Measurements from ENCODE around the gene FBXO3.

FBXO3 gene

GRCh38 chr11:33701302-33702230 lies 72.8 kb downstream of the FBXO3 start:
- DNase-seq (ENCODE audit: low spot score): peak; percentile 81

GRCh38 chr11:33700502-33701271 lies 73.6 kb downstream of the FBXO3 start, which contains the start of gene C11orf91:
TSS of gene C11orf91 (minus strand) at chr11:33700826. CDS start at chr11:33700740, 86 bp downstream.
- DNase-seq (ENCODE audit: low spot score): peak; percentile 84

GRCh38 chr11:33700063-33700501 lies 74.2 kb downstream of the FBXO3 start:
- no peak for DNase-seq (ENCODE audit: low spot score)

- no peak for DNase-seq (ENCODE audit: low spot score)
These were observed 74.7 kb downstream of the FBXO3 start for GRCh38 chr11:33699515-33700062.

- no peak for DNase-seq (ENCODE audit: low spot score)
These were observed 75.4 kb downstream of the FBXO3 start for GRCh38 chr11:33698921-33699320.

GRCh38 chr11:33697997-33698396 lies 76.3 kb downstream of the FBXO3 start:
- DNase-seq (ENCODE audit: low spot score): no peak

- no peak for DNase-seq (ENCODE audit: low spot score)
These were observed 77.2 kb downstream of the FBXO3 start for GRCh38 chr11:33696931-33697638.

GRCh38 chr11:33696411-33696810 lies 77.9 kb downstream of the FBXO3 start:
- DNase-seq (ENCODE audit: low spot score): no peak

GRCh38 chr11:33695051-33695566 lies 79.2 kb downstream of the FBXO3 start:
- DNase-seq (ENCODE audit: low spot score): no peak

- DNase-seq (ENCODE audit: low spot score): no peak
These were observed 79.8 kb downstream of the FBXO3 start for GRCh38 chr11:33694346-33695050.

- no peak for DNase-seq (ENCODE audit: low spot score)
These were observed 81.8 kb downstream of the FBXO3 start for GRCh38 chr11:33692541-33692940.

- peak; percentile 72 for DNase-seq (ENCODE audit: low spot score)
These were observed 82.3 kb downstream of the FBXO3 start for GRCh38 chr11:33692013-33692504.

- DNase-seq (ENCODE audit: low spot score): no peak
These were observed 83.1 kb downstream of the FBXO3 start for GRCh38 chr11:33691066-33691864.
